Daoy (cell line): ENCODE data around the gene PPARA. TPM values are rescaled to one million over a fixed set of nuclear protein-coding genes. Genes with fewer than 3 reads are reported as not detected.
A peak's percentile ranks its signal among the peaks of the same experiment; 100 is the strongest.

Experiments
- DNase-seq: peaks from one replicate; pipeline ENCODE4 v3.0.0-alpha.2; 2015; ENCODE audit warnings: low read depth
- total RNA-seq: library from RNA; depleted of rRNA; stranded (reverse); fragments of >200 nt; shearing (Covaris generic); gene quantifications from 2 replicates; pipeline ENCODE4 v1.2.3, GENCODE V29; 2014

The PPARA gene
- total RNA-seq, 1 experiment from 2014 or later, result 1.3 TPM

GRCh38 chr22:46113910-46114517, 36.3 kb upstream of the PPARA start:
- no peak for DNase-seq

- peak; percentile 41 for DNase-seq
Measured at GRCh38 chr22:46114518-46115387, 35.6 kb upstream of the PPARA start.

GRCh38 chr22:46115388-46115678, 35.0 kb upstream of the PPARA start:
- no peak for DNase-seq

- DNase-seq, result no peak
Measured at GRCh38 chr22:46115755-46116490, 34.4 kb upstream of the PPARA start.

- DNase-seq, result peak; percentile 92
Measured at GRCh38 chr22:46116491-46116958, 33.8 kb upstream of the PPARA start.

- DNase-seq, result no peak
Measured at GRCh38 chr22:46117206-46118199, 32.8 kb upstream of the PPARA start.

- DNase-seq, result no peak
Measured at GRCh38 chr22:46119093-46119728, 31.1 kb upstream of the PPARA start.

- no peak for DNase-seq
Measured at GRCh38 chr22:46119729-46120419, 30.5 kb upstream of the PPARA start.

GRCh38 chr22:46120420-46120737, 29.9 kb upstream of the PPARA start:
- no peak for DNase-seq

- no peak for DNase-seq
Measured at GRCh38 chr22:46121079-46121478, 29.2 kb upstream of the PPARA start.

GRCh38 chr22:46121523-46122287, 28.6 kb upstream of the PPARA start:
- no peak for DNase-seq

- peak; percentile 71 for DNase-seq
Measured at GRCh38 chr22:46122511-46122971, 27.8 kb upstream of the PPARA start.

GRCh38 chr22:46122980-46123693, 27.2 kb upstream of the PPARA start:
- no peak for DNase-seq

GRCh38 chr22:46123694-46124382, 26.5 kb upstream of the PPARA start:
- DNase-seq, result no peak

GRCh38 chr22:46124383-46125144, 25.8 kb upstream of the PPARA start:
- no peak for DNase-seq

- no peak for DNase-seq
Measured at GRCh38 chr22:46125311-46125710, 25.0 kb upstream of the PPARA start.
